Mesenchymal stem cell (in vitro differentiated cells and primary cell): ENCODE measurements around the gene LARP6.

ENCODE experiments used
- DNase-seq: peaks from one replicate; pipeline ENCODE4 v3.0.0-alpha.2; 2013
- H2AFZ ChIP-seq: one replicate; pipeline ENCODE4 v1.6.1; 2013; ENCODE audit warnings: low read depth, mild to moderate bottlenecking, control low read depth, inconsistent platforms, low read length, moderate library complexity
- H2AK5ac ChIP-seq: 2 replicates; pipeline ENCODE4 v1.6.1; 2013; ENCODE audit warnings: low read length, moderate library complexity, mild to moderate bottlenecking, inconsistent platforms; ENCODE audit not compliant: severe bottlenecking
- H2BK120ac ChIP-seq: one replicate; pipeline ENCODE4 v1.6.1; 2013; ENCODE audit warnings: low read depth, mild to moderate bottlenecking, inconsistent platforms, low read length, moderate library complexity
- H2BK12ac ChIP-seq, 2 experiments: one replicate each; pipeline ENCODE4 v1.6.1; 2013; ENCODE audit warnings: inconsistent platforms in 2 of 2, low read length in 2 of 2, mild to moderate bottlenecking in 2 of 2, moderate library complexity in 2 of 2, control low read depth in 1 of 2
- H2BK15ac ChIP-seq: one replicate; pipeline ENCODE4 v1.6.1; 2013; ENCODE audit warnings: mild to moderate bottlenecking, low read depth, inconsistent platforms; ENCODE audit not compliant: poor library complexity, severe bottlenecking
- H2BK5ac ChIP-seq: 2 replicates; pipeline ENCODE4 v1.6.1; 2013; ENCODE audit warnings: low read depth, mild to moderate bottlenecking, low read length, control low read depth, inconsistent platforms; ENCODE audit not compliant: poor library complexity, severe bottlenecking
- H3K14ac ChIP-seq, 2 experiments: one replicate each; pipeline ENCODE4 v1.6.1; 2013; ENCODE audit warnings: inconsistent platforms in 2 of 2, low read length in 2 of 2, control low read depth in 1 of 2, mild to moderate bottlenecking in 1 of 2, moderate library complexity in 1 of 2
- H3K18ac ChIP-seq, 2 experiments: one replicate each; pipeline ENCODE4 v1.6.1; 2013; ENCODE audit warnings: inconsistent platforms in 2 of 2, low read length in 2 of 2, control low read depth in 1 of 2, low read depth in 1 of 2, mild to moderate bottlenecking in 1 of 2
- H3K23ac ChIP-seq, 2 experiments: one replicate each; pipeline ENCODE4 v1.6.1; 2013; ENCODE audit warnings: inconsistent platforms in 2 of 2, low read length in 2 of 2, mild to moderate bottlenecking in 2 of 2, moderate library complexity in 2 of 2, control low read depth in 1 of 2
- H3K27ac ChIP-seq: 2 replicates; pipeline ENCODE4 v1.5.1; 2013; ENCODE audit warnings: mild to moderate bottlenecking, moderate library complexity, low read length, control low read depth, inconsistent platforms; ENCODE audit not compliant: poor library complexity, severe bottlenecking
- H3K27me3 ChIP-seq, 2 experiments: 2 replicates each; pipeline versions ENCODE4 v1.6.1 to v1.7.0; 2013; ENCODE audit warnings: low read length in 2 of 2, mild to moderate bottlenecking in 2 of 2, moderate library complexity in 2 of 2, control low read depth in 1 of 2, inconsistent platforms in 1 of 2; ENCODE audit not compliant: control insufficient read depth in 1 of 2, insufficient read depth in 1 of 2
- H3K36me3 ChIP-seq, 2 experiments: 2 replicates each; pipeline versions ENCODE4 v1.6.1 to v1.7.0; 2013; ENCODE audit warnings: low read length in 2 of 2, control low read depth in 1 of 2, inconsistent platforms in 1 of 2, low read depth in 1 of 2, mild to moderate bottlenecking in 1 of 2; ENCODE audit not compliant: insufficient read depth in 2 of 2, control insufficient read depth in 1 of 2
- H3K4ac ChIP-seq, 2 experiments: one replicate each; pipeline ENCODE4 v1.6.1; 2013; ENCODE audit warnings: inconsistent platforms in 2 of 2, low read length in 2 of 2, mild to moderate bottlenecking in 2 of 2, moderate library complexity in 2 of 2, control low read depth in 1 of 2, low read depth in 1 of 2
- H3K4me1 ChIP-seq: 2 replicates; pipeline ENCODE4 v1.6.1; 2013; ENCODE audit warnings: low read depth, low read length, control low read depth; ENCODE audit not compliant: control insufficient read depth, insufficient read depth
- H3K4me2 ChIP-seq: 2 replicates; pipeline ENCODE4 v1.6.1; 2013; ENCODE audit warnings: low read length, mild to moderate bottlenecking, inconsistent platforms; ENCODE audit not compliant: poor library complexity, severe bottlenecking
- H3K4me3 ChIP-seq, 2 experiments: 2 replicates each; pipeline versions ENCODE4 v1.5.1 to v1.7.0; 2013; ENCODE audit warnings: low read length in 2 of 2, mild to moderate bottlenecking in 2 of 2, control low read depth in 1 of 2, low read depth in 1 of 2; ENCODE audit not compliant: insufficient read depth in 1 of 2
- H3K79me1 ChIP-seq: replicated peaks from 2 replicates; pipeline ENCODE4 v1.6.1; 2013; ENCODE audit warnings: mild to moderate bottlenecking, control low read depth, low read length, inconsistent platforms; ENCODE audit not compliant: poor library complexity, severe bottlenecking
- H3K9ac ChIP-seq: 2 replicates; pipeline ENCODE4 v1.7.0; 2013; ENCODE audit warnings: mild to moderate bottlenecking, low read length, moderate library complexity
- H3K9me3 ChIP-seq: 2 replicates; pipeline ENCODE4 v1.7.0; 2013; ENCODE audit warnings: mild to moderate bottlenecking, low read length; ENCODE audit not compliant: control insufficient read depth
- H4K8ac ChIP-seq: one replicate; pipeline ENCODE4 v1.6.1; 2013; ENCODE audit warnings: inconsistent platforms, mild to moderate bottlenecking, low read length, moderate library complexity
- H4K91ac ChIP-seq: one replicate; pipeline ENCODE4 v1.6.1; 2013; ENCODE audit warnings: mild to moderate bottlenecking, low read length, inconsistent platforms
- WGBS: methylation state at CpG from one replicate; pipeline ENCODE4 v1.1.7; 2013; ENCODE audit warnings: mixed read lengths; 5-methylcytosine and 5-hydroxymethylcytosine counted together

LARP6 gene

DNA sequence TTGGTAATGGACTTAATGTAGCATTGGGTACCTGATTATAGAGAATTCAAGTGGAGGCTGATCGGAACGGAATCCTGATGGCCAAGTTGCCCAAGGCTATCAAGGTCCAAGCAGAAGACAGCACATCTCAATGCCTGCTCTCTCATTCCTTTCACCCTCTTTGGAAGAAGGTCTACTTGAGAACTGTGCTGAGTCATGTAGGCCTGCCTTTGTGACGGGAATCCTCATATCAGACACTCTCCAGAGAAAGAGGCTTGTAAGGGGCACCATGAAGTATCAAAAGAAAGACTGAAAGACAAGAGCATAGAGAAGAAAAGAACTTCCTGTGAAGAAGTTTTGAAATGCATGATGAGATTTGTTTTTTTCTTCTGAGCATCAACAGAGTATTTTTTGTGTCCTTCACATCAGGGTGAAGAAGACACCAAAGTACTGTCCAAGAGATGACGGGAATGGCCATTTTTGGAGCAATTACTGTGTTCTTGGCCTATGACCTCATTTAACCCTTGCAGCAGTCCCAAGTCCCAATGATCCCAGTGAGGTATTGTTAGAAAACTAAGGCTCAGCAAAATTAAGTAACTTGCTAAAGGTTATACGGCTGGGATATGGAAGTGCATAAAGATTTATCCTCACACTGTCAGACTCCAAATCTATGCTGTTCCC, 13.2 kb upstream of the LARP6 start:
- WGBS: 92% methylated on average over 5 of the region's 5 CpGs
- H3K14ac ChIP-seq: no peak overlapping the region
- H3K18ac ChIP-seq: no peak overlapping the region
- H2AK5ac ChIP-seq: no peak overlapping the region
- H2AFZ ChIP-seq: no peak overlapping the region
- peak overlapping the region in 1 of 2 experiments; percentile 6 for H2BK12ac ChIP-seq
- H3K36me3 ChIP-seq: no peaks in the 10 kb centered on the region
- H3K4me2 ChIP-seq: no peak overlapping the region
- H3K27me3 ChIP-seq: no peaks in the 10 kb centered on the region
- H3K27ac ChIP-seq: no peak overlapping the region
- no peak overlapping the region for H2BK15ac ChIP-seq
- no peak overlapping the region for H2BK120ac ChIP-seq
- H3K79me1 ChIP-seq: no peaks in the 10 kb centered on the region
- no peaks in the 10 kb centered on the region for H3K9me3 ChIP-seq
- H3K4ac ChIP-seq: peak overlapping the region in 1 of 2 experiments; percentile 42
- peak overlapping the region in 1 of 2 experiments; percentile 28 for H3K4me3 ChIP-seq
- H4K91ac ChIP-seq: no peak overlapping the region
- peak; percentile 63 for DNase-seq
- H2BK5ac ChIP-seq: no peak overlapping the region
- no peak overlapping the region for H4K8ac ChIP-seq
- H3K9ac ChIP-seq: peak overlapping the region; percentile 55
- H3K4me1 ChIP-seq: peaks cover 10% of the 10 kb centered on the region
- no peak overlapping the region for H3K23ac ChIP-seq

GRCh38 chr15:70863450-70864218, 9.7 kb upstream of the LARP6 start:
- H3K27ac ChIP-seq: peak overlapping the region; percentile 75
- no peak overlapping the region for H2BK120ac ChIP-seq
- H2AK5ac ChIP-seq: peak overlapping the region; percentile 31

DNA sequence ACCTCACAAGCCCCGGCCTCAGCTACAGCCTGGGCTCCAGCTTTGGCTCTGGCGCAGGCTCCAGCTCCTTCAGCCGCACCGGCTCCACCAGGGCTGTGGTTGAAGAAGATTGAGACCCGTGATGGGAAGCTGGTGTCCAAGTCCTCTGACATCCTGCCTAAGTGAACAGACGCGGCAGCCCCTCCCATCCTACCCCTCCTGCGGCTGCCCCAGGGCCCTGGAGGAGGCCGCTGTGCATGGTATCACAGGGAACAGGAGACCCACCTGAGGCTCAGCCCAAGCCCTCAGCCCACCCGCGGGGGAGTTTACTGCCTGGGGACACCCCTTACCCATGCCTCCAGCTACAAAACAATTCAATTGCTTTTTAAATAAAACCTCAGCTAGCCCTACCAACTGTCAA, 6.0 kb upstream of the LARP6 start:
- H3K27me3 ChIP-seq: no peaks in the 10 kb centered on the region
- H3K9me3 ChIP-seq: no peaks in the 10 kb centered on the region
- no peak overlapping the region for H2AFZ ChIP-seq
- no peak overlapping the region for H3K4me3 ChIP-seq
- H3K14ac ChIP-seq: no peak overlapping the region
- H2BK15ac ChIP-seq: no peak overlapping the region
- no peak overlapping the region for H4K91ac ChIP-seq
- H3K4me2 ChIP-seq: no peak overlapping the region
- no peak for DNase-seq
- H3K36me3 ChIP-seq: no peaks in the 10 kb centered on the region
- no peak overlapping the region for H4K8ac ChIP-seq
- peaks cover 9% of the 10 kb centered on the region for H3K4me1 ChIP-seq
- no peak overlapping the region for H2BK12ac ChIP-seq
- peaks cover 2% of the 10 kb centered on the region for H3K79me1 ChIP-seq
- no peak overlapping the region for H3K4ac ChIP-seq
- H3K27ac ChIP-seq: no peak overlapping the region
- H3K18ac ChIP-seq: no peak overlapping the region
- H3K23ac ChIP-seq: no peak overlapping the region
- no peak overlapping the region for H2AK5ac ChIP-seq
- H3K9ac ChIP-seq: no peak overlapping the region
- no peak overlapping the region for H2BK5ac ChIP-seq
- WGBS: 87% methylated on average over 11 of the region's 11 CpGs
- H2BK120ac ChIP-seq: no peak overlapping the region

More at GRCh38 chr15:70863450-70864218, 9.7 kb upstream of the LARP6 start:
- Histone ChIP-seq H3K18ac (peak overlapping the region; percentile 41 to 98), H3K36me3 (no peaks in the 10 kb centered on the region), H2BK15ac (no peak overlapping the region), H3K27me3 (no peaks in the 10 kb centered on the region), H3K23ac (no peak overlapping the region), H3K14ac (peak overlapping the region in 1 of 2 experiments; percentile 35), H3K9me3 (no peaks in the 10 kb centered on the region), H3K4ac (peak overlapping the region in 1 of 2 experiments; percentile 60), H2BK12ac (peak overlapping the region; percentile 80 to 90), H2AFZ (no peak overlapping the region), H2BK5ac (peak overlapping the region; percentile 15), H3K4me1 (peaks cover 5% of the 10 kb centered on the region), H3K79me1 (peaks cover 2% of the 10 kb centered on the region), H4K8ac (no peak overlapping the region), H3K9ac (peak overlapping the region; percentile 59), H4K91ac (peak overlapping the region; percentile 45), H3K4me3 (peak overlapping the region in 1 of 2 experiments; percentile 16), H3K4me2 (no peak overlapping the region)
- 38% methylated on average over 4 of the region's 4 CpGs for WGBS
- peak; percentile 82 for DNase-seq

DNA sequence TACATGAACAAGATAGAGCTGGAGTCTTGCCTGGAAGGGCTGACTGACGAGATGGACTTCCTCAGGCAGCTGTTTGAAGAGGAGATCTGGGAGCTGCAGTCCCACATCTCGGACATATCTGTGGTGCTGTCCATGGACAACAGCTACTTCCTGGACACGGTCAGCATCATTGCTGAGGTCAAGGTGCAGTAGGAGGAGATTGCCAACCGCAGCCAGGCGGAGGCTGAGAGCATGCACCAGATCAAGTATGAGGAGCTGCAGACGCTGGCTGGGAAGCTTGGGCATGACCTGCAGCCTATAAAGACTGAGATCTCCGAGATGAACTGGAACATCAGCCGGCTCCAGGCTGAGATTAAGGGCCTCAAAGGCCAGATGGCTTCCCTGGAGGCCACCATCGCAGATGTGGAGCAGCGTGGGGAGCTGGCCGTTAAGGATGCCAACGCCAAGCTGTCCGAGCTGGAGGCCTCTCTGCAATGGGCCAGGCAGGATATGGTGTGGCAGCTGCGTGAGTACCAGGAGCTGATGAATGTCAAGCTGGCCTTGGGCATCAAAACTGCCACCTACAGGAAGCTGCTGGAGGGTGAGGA, 5.5 kb upstream of the LARP6 start:
- H2AFZ ChIP-seq: no peak overlapping the region
- WGBS: 96% methylated on average over 14 of the region's 14 CpGs

More for the DNA sequence above, 5.5 kb upstream of the LARP6 start:
- Histone ChIP-seq H2BK12ac (peak overlapping the region in 1 of 2 experiments; percentile 39), H2BK120ac (no peak overlapping the region), H3K4ac (no peak overlapping the region), H2BK15ac (no peak overlapping the region), H3K27me3 (no peaks in the 10 kb centered on the region), H4K91ac (no peak overlapping the region), H3K23ac (no peak overlapping the region), H3K79me1 (peaks cover 2% of the 10 kb centered on the region), H3K9ac (no peak overlapping the region), H4K8ac (no peak overlapping the region), H3K4me1 (peaks cover 10% of the 10 kb centered on the region), H2BK5ac (no peak overlapping the region), H3K9me3 (no peaks in the 10 kb centered on the region), H3K27ac (no peak overlapping the region), H3K4me2 (no peak overlapping the region), H3K36me3 (no peaks in the 10 kb centered on the region), H3K4me3 (no peak overlapping the region), H3K18ac (peak overlapping the region in 1 of 2 experiments; percentile 50), H3K14ac (peak overlapping the region in 1 of 2 experiments; percentile 53), H2AK5ac (no peak overlapping the region)
- no peak for DNase-seq
